Measurements from ENCODE around the gene ATP5F1B. TPM values are rescaled to one million over a fixed set of nuclear protein-coding genes. Genes with fewer than 3 reads are reported as not detected.

ATP5F1B gene
- total RNA-seq, 1 donor from 2014 or later: 570 TPM

DNA sequence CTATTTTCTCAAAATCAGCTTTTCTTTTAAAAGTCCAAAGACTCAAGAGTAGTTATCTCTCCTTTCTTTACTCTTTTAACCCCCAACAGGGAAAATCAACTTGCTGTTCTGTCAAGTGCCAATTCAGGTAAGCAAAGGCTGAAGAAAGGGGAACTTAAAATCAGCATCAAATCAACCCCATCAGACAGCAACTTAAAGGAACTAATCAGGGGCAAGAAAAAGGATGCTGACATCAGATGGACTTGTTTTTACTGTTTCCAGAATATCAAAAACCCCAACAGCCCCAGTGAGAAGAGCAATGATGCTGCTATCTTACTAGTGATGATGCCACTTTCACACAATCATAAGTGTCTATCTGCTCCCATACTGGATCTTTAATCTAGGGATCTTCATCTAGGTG lies 19.1 kb downstream of the ATP5F1B start:
- DNase-seq (ENCODE audit: low spot score): no peak

DNA sequence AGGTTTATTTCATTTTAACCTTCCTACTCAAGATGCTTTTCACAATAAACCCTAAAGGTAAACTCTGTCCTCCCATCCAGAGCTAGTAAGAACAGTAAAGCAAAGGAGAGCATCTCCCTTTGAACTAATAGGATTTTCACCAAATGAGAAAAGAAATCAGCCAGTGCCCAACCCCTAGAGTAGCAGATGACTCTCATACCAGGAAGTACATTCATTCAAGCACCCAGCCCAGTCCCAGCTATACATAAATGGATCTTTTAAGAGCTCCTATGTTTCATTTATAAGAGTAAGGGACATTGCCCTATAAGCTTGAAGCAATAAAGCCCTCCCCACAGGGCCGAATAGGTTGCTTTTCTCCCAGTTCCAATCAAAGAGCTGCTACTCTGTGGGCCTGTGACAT lies 23.2 kb downstream of the ATP5F1B start:
- no peak for DNase-seq (ENCODE audit: low spot score)

DNA sequence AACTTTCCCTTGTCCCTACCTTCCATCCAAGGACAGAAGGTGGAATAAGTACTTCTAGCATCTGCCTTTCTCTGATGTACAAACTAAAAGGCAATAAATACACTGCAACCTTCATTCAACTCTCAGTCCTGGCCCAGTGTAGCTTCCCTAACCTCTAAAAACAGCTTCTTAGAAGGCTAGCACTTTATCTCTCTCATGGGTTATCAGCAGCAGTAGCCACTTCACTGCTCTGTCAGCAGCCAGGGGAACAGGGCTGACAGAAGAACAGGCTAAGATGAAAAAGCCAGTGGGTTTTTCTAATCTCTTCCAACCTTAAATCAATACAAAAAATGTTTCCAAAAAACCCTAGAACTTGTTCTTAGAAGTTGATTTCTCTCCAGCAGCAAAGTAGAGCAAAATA lies 28.9 kb downstream of the ATP5F1B start:
- DNase-seq (ENCODE audit: low spot score): no peak

DNA sequence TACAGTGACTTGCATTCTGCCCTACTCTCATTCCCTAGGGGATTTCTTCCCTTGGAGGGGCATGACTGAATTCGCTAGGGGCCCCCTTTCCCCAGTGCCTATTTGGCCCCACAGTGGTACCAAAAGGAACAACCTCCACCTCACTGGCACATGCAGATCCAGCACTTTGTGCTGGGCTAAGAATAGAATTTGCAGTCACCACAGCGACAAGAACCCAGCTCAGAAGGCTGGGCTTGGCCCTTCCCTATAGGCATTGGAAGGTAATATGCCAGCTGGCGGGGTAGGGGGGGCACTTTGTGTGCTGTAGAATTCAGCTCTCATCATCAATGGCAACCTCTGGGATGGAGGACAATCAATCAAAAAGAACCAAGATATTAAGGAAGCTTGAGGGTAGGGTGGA lies 29.5 kb downstream of the ATP5F1B start:
- DNase-seq (ENCODE audit: low spot score): no peak

DNA sequence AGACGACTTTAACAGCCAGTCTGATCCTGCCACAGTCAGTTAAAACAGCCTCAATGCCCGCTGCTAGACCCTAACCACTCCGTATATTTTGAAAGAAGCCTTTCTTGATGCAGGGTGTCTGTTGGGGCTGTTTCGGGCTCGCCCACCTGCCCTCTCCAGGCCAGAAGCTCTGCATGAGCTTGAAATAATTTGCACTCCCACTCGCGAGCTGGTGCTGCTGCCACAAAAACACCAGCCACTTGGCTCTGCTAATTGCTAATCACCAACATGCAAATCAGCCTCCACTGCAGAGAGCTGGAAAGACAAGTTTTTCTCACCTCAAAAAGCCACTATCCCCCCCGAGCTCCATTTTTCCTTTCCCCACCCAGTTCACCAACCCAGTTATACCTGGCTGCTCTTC lies 31.2 kb downstream of the ATP5F1B start:
- DNase-seq (ENCODE audit: low spot score): no peak

DNA sequence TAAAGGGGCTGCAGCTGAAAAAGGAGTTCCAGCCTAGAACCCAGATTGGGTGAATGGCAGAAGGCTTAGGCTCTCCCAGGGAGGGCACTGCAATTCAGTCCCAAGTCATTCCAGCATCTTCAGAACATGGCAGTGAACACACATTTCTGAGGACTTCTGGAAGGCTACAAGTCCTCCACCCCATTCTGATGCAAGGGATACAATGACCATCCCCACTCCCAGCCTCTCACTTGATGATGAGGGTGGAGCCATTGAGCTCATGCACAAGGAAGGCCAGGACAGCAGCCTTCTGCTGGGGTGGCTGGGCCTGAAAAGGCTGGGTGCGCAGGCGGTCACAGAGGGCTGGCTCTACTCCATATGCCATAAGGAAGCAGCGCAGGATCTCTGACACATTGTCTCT lies 41.4 kb downstream of the ATP5F1B start:
- DNase-seq (ENCODE audit: low spot score): no peak

DNA sequence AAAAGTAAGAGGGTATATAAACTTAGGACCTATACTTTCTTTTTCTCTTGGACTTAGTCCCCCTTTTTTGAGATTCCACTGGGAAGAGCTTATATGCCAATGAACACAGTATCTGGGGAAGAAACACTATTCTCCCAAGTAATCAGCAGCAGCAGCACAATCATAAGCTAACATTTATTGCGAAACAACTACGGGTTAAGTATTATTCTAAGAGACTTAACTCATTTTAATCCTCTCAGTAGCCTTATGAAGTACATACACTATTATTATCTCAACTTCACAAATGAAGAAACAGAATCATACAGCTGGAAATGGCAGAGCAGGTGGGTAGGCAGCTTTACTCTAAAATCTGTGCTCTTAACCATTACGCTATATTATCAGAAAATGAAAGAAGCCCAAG lies 43.5 kb downstream of the ATP5F1B start:
- no peak for DNase-seq (ENCODE audit: low spot score)

DNA sequence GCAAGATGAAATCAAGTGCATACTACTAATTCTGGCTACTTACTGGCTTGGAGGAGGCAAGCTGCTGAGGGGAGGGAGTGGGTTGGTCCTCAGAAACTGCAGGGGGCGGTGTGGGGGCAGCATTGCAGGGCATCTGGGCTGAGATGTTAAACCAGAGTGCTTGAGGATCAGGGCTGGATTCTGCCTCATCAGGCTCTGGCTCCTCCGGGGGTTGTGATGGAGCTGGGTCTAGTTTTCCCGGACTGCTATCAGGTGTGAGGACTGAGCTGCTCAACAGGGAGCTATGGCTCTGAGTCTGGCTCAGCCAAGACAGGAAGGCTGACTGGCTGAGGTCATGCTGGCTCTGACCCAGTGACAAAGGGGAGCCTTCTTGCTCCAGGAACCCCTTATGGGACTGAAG lies 44.3 kb downstream of the ATP5F1B start:
- DNase-seq (ENCODE audit: low spot score): no peak

DNA sequence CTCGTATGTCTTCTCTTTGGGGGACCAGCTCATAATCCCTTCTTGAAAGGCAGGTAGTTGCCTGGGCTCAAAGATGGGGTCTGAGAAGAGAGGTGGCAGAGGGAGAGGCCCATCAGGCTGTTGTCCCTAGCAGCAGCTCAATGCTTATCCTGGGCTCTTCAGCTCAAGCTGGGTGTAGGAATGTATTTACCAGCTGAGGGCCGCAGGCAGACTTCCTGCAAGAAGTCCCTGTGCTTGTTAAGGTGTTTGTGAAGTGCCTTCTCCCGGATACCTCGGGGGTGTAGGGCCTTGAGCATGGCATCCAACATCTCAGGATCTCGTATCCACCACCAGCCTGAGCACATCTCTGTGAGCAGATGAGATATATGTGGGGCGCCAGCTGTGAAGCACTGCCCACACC lies 45.0 kb downstream of the ATP5F1B start:
- no peak for DNase-seq (ENCODE audit: low spot score)

DNA sequence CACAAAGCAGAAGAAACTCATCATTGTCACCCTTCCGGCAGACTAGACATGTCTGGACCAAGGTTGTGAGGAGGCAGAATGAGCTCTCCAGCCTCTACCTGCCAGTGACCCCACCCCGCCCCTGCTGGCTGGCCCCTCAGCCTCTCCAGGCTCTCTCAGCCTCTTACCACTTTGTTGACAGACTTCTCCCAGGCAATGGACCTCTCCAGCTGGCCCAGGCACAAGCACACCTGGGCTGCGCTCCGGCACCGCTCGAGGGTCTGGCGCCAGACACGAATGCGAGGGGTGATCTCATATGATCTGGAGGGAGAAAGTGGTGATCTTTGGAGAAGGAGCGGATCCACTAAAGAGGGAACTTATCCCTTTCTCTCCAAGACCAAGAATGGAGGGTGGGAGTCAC lies 46.0 kb downstream of the ATP5F1B start:
- DNase-seq (ENCODE audit: low spot score): no peak

DNA sequence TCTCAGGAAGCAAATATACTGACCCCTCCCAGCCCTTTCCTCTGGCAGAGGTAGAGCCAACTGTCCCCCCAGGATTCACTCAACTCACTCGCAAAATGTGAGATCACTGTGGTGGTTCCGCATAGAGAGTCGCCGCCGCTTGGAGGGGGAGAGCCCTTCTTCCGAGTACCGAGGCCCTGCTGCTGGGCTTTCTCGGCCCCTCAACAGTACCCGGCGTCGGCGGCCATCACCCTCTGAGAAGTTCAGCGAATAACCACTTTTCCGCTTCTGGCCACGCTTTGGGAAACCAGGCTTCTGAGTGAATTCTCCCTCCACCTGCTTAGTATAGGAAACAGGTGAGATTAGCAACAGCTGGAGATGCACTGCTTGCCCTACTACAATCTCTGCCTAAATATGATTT lies 46.7 kb downstream of the ATP5F1B start:
- DNase-seq (ENCODE audit: low spot score): no peak

DNA sequence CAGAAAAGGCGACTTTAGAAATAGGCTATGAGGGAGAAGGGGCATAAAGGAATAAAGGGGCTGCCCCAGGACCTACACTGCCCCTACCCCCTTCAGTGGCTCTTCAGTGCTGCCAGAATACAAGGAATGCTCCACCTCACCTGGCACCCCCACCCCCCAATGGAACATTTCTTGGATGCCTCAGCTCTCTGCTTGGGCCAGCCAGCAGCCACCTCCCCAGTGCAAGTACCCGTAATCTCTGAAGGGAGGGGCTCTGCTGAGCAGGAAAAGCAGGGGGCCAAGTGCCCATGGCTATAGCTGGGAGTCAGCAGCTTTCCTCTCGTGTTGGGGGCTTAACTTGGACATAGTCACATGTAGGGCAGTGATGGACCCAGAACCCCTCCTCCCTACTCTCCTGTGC lies 49.0 kb downstream of the ATP5F1B start:
- no peak for DNase-seq (ENCODE audit: low spot score)

DNA sequence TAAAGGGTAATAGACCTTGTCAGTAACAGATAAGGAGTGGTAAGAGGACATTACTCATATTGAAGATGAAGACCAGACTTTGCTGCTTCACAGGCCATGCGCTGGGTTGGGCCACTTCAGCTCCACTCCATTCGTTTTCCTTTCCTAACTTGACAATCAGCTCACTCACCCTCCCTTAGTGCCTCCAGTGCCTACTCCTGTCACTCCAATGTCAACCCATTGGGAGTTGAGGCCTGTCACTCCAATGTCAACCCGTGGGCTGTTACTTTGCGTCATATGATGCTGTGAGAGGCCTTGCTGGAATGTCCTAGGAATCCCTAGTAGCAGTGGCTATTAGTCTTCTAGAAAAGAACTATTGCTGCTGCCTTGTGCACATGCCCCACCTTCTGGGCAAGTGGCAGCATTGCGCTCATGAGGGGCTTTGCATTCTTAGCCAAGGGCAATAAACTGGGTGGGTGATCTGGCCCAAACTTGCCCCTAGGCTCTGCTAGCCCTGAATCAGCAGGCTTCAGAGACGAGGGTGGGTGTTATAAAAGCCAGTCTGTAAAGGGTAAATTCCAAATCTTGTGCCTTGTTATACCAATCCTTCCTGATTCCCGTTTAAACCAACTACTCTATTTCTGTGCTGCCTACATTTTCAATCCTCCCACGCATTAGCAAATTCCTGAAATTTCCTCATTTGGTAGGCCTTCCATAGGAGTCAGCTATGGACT lies 51.7 kb downstream of the ATP5F1B start:
- no peak for DNase-seq (ENCODE audit: low spot score)

DNA sequence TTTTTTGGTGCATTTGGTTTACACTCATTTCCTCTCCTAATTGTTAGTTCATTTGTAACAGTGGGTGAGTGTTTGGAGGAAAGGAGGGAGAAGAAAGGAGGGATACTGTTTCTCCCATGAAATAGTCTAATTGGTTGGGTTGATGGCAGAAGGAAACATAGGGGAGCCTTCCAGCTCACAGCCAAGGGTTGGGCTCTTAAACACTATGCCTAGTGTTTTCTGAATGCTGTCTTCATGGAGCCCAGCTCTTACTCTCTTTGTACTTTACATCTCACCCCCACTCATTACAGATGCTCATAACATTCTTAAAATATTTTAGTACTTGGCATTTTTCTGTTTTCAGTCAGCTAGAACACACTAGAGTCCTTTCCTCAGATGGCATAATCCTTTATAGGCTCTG lies 53.8 kb downstream of the ATP5F1B start:
- DNase-seq (ENCODE audit: low spot score): no peak

DNA sequence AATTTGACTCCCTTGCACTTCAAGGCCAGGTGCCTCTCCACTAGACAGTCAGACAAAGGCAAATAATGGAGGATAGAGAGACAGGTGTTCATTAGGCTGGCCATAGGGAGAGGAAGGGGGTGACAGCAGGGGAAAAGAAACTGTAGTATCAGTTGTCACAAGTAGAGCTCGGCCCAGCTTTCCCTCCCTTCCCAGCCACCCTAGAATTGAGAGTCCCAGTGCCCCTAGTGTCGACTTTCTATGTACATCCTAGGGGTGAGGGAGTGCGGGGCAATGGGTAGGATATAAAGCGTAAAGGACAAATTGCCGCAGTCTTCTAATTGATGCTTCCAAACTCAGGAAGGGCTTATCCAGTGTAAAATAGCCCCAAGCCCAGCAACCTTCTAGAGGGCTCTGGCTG lies 54.7 kb downstream of the ATP5F1B start:
- no peak for DNase-seq (ENCODE audit: low spot score)

DNA sequence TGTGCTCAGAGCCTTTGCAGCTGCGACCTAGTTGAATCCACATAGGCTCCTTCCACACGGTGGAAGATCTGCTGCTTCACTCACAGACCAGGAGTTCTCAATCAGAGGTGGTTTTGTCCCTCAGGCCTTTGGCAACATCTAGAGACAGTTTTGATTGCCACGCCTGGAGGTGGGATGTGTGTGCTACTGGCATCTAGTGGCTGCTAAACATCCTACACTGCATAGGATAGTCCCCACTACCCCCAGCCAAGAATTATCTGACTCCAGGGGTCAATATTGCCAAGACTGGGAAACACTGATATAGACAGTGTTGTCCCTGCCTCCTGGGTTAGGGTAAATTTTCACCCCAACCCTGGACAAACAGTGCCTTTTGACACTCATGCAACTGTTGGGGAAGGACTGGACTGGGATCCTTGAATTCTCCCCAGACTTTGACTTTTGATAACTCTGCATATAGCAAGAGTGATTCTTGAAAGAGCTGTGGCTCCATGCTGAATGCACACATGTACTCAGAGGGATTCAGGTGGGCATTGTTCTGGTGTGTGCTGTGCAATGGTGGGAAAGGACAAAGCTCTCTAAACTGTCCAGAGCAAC lies 55.5 kb downstream of the ATP5F1B start:
- DNase-seq (ENCODE audit: low spot score): no peak

DNA sequence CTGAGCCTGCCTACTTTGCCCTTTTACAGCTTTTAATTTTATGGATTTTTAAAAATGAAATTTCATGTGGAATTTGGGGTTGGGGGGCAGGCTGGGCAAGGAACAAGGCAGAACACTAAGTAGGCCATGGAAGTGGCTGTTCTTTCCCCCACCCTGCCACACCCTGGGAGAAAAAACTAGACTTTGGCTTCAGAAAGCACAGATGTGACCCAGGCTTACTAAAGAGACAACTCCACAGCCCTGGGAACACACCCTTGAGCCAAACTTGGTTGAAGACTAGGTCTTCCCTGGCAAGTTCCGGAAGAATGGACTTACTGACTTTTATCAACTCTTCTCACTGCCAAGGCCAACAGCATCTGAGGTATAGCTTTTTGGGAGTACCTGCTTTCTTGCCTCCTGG lies 56.0 kb downstream of the ATP5F1B start:
- DNase-seq (ENCODE audit: low spot score): no peak

Other genes with a start within 250 kb of the ATP5F1B start
- 6.0 TPM for gene TIMELESS, start 196.6 kb downstream of the ATP5F1B start, total RNA-seq
- gene MIP, start 191.3 kb downstream of the ATP5F1B start, total RNA-seq: not detected
- 3.0 TPM for gene SPRYD4, start 177.4 kb downstream of the ATP5F1B start, total RNA-seq
- not detected for gene GLS2, start 157.8 kb downstream of the ATP5F1B start, total RNA-seq
- 63.1 TPM for gene RBMS2, start 124.2 kb downstream of the ATP5F1B start, total RNA-seq
- 81.2 TPM for gene BAZ2A, start 15.7 kb downstream of the ATP5F1B start, total RNA-seq
- gene PTGES3, start 42.3 kb upstream of the ATP5F1B start, total RNA-seq: 130 TPM
- 717 TPM for gene NACA, start 79.3 kb upstream of the ATP5F1B start, total RNA-seq
- gene PRIM1, start 106.3 kb upstream of the ATP5F1B start, total RNA-seq: 3.2 TPM
- gene HSD17B6, start 117.3 kb upstream of the ATP5F1B start, total RNA-seq: 0.74 TPM